B cell (primary cell): ENCODE measurements around the gene EPB41L1.

Source experiments
- CTCF ChIP-seq: fragments of 200-600 bp; IDR thresholded peaks from one replicate; pipeline ENCODE4 v1.8.0; 2022; ENCODE audit warnings: antibody characterized with exemption, mild to moderate bottlenecking
- EZH2 ChIP-seq: IDR thresholded peaks from 2 replicates; pipeline ENCODE4 v1.6.1; 2012; ENCODE audit warnings: borderline replicate concordance, low read depth, mild to moderate bottlenecking, moderate library complexity, low read length; ENCODE audit not compliant: insufficient read depth, poor library complexity, severe bottlenecking

GRCh38 chr20:36150489-36150846, 4.1 kb upstream of the EPB41L1 start:
- TF ChIP-seq CTCF (no peak), EZH2 (no peak)
